ENCODE data around the gene EML6.

- TF ChIP-seq CTCF (conservative IDR thresholded peaks at IDR 0.05; ENCODE audit: low read depth, low read length) (no peak), EZH2 (IDR thresholded peaks at IDR 0.05; ENCODE audit: low read length, unreplicated experiment) (no peak), EZH2phosphoT487 (IDR thresholded peaks at IDR 0.05; ENCODE audit: borderline replicate concordance, low read length) (no peak)
Observed at GRCh38 chr2:54824567-54824966, 101.1 kb downstream of the EML6 start.
